Measurements from ENCODE around the gene GPR15LG. TPM values are rescaled to one million over a fixed set of nuclear protein-coding genes. Genes with fewer than 3 reads are reported as not detected.

The GPR15LG gene
- total RNA-seq, 5 donors from 2014 or later (not counting 1 experiment from before 2014, with no cell fraction given): not detected

DNA sequence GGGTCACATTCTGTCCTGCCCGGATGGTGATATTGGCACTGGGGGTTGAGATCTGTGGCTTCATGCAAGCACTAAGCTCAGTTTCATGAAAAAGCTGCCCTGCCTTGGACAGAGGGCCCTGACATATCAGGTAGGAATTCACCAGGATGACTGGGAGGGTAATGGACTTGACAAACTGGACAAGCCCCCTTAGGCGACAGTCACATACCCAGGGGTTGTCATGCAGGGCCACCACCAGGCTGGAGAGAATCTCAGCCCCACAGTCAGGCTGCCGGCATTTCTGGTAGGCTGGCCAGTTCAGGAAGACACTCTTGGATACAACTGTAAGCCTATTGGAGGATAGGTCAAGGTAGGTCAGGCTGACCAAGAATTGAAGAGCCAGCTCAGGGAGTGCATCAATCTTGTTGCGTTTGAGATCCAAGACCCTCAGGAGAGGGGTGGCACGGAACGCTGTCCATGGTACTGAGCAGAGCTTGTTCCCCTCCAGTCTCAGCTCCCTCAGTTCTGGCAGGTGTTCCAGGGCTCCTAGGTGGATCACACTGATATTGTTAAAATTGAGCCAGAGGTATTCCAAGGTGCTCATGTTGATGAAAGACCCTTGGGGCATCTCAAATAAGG lies 50.9 kb downstream of the GPR15LG start:
- Mint-ChIP-seq H3K36me3 (no peaks in the 10 kb centered on the region), H3K27me3 (peaks cover 35 to 37% of the 10 kb centered on the region in 2 donors), H3K9me3 (peaks cover 0 to 2% (median under 1%) of the 10 kb centered on the region in 3 donors), H3K4me3 (no peak overlapping the region), H3K27ac (no peak overlapping the region), H3K4me1 (no peaks in the 10 kb centered on the region)
- no peak for ATAC-seq (replicated peaks in 1 of 4)
- Histone ChIP-seq H3K9me3 (no peaks in the 10 kb centered on the region), H3K36me3 (ENCODE audit: control insufficient read depth in 2 of 2, extremely low read depth in 1 of 2, insufficient read depth in 1 of 2, low read length in 1 of 2) (no peaks in the 10 kb centered on the region), H3K27me3 (replicated peaks in 1 of 2; ENCODE audit: control insufficient read depth in 2 of 2, extremely low read depth in 1 of 2, insufficient read depth in 2 of 2, low read length in 1 of 2) (peaks cover 2 to 22% of the 10 kb centered on the region in 2 experiments), H3K4me1 (ENCODE audit: control insufficient read depth in 1 of 2, extremely low read depth in 1 of 2, insufficient read depth in 2 of 2, low read length in 2 of 2) (no peaks in the 10 kb centered on the region), H3K4me3 (ENCODE audit: control insufficient read depth in 1 of 2, extremely low read depth in 1 of 2, low read length in 1 of 2) (no peak overlapping the region), H3K27ac (ENCODE audit: low read length) (no peak overlapping the region)
- POLR2A ChIA-PET: no interaction called here
- WGBS (ENCODE audit: insufficient coverage): 48% methylated on average over 6 of the region's 6 CpGs
- CTCF ChIA-PET: interaction anchor here in 1 of 2 donors (1.2 kb wide), 1 partner anchor 8 kb away, joined by 3 read pairs; no protein-coding TSS in a partner anchor
- DNase-seq: no peak

DNA sequence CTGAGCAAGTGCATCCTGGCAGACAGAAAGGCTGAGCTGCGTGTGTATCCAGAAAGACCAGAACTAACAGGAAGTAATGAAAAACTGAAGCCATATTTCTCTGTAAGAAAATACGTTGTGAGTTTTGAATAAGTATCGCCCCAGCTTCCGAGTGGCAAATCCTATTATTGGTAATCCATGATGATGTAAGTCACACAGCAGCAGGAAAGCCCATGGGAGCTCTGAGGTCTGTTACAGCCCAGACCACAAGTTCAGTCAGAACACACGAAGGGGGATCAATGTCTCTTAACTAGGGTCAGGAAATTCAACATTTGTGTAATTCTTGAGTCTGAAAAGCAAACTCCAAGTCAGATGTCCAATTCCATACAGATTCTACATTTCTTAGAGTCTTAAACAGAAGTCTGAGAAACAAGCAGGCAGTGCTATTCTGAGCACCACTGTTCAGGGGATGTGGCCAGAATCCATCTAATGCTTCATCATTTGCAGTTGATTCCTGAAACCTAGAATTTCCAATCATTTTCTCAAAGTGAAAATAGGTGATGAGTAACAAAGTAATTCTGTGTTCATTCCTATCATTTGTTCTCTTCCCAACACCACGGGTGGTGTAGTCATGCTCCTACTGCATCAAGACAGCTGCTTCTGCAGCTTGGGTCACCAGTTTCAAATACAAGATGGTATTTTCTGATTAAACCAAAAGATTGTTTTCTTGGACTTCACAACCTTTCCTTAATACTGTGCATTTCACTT lies 52.0 kb downstream of the GPR15LG start, which contains the start of gene LRIT2:
Gene LRIT2, minus strand, starts transcription at position 118 of the 747 bp plus-strand sequence. Its CDS starts 24 bp downstream, at position 94.
- Histone ChIP-seq H3K27me3 (replicated peaks in 1 of 2; ENCODE audit: control insufficient read depth in 2 of 2, extremely low read depth in 1 of 2, insufficient read depth in 2 of 2, low read length in 1 of 2) (peaks cover 4 to 22% of the 10 kb centered on the region in 2 experiments), H3K36me3 (ENCODE audit: control insufficient read depth in 2 of 2, extremely low read depth in 1 of 2, insufficient read depth in 1 of 2, low read length in 1 of 2) (no peaks in the 10 kb centered on the region), H3K4me3 (ENCODE audit: control insufficient read depth in 1 of 2, extremely low read depth in 1 of 2, low read length in 1 of 2) (no peak within 1 kb of the TSS), H3K4me1 (ENCODE audit: control insufficient read depth in 1 of 2, extremely low read depth in 1 of 2, insufficient read depth in 2 of 2, low read length in 2 of 2) (no peaks in the 10 kb centered on the region), H3K27ac (ENCODE audit: low read length) (no peak within 1 kb of the TSS), H3K9me3 (no peaks in the 10 kb centered on the region)
- ChIA-PET CTCF (interaction anchor here in 1 of 2 donors (1.2 kb wide), 1 partner anchor 9 kb away, joined by 3 read pairs; no protein-coding TSS in a partner anchor), POLR2A (no interaction called here)
- Mint-ChIP-seq H3K9me3 (no peaks in the 10 kb centered on the region), H3K27me3 (peaks cover 33 to 39% of the 10 kb centered on the region in 2 donors), H3K27ac (no peak within 1 kb of the TSS), H3K4me3 (no peak within 1 kb of the TSS), H3K36me3 (no peaks in the 10 kb centered on the region), H3K4me1 (no peaks in the 10 kb centered on the region)
- WGBS (ENCODE audit: insufficient coverage): 61% methylated on average over 4 of the region's 6 CpGs
- no peak for ATAC-seq (replicated peaks in 1 of 4)
- no peak for DNase-seq

DNA sequence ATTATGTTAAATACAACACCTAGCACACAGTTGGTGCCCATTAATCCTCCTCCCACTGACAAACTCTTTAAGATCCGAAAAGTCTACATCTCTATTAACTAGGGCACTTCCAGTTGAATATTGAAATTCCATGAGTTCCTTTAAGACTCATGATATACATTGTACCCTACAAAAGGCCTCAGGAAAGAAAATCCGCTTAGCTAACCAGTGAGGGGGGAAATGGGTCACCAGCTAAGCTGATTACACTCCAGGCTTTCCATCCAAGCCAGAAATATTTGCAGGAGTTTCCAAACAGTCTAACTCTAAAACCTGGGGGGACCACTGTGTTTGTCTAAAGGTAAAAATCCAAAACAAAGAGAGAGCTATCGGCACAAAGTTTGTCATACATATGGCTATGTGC lies 53.0 kb downstream of the GPR15LG start:
- DNase-seq (no peak), ATAC-seq (replicated peaks in 1 of 4) (no peak)
- H3K27ac ChIP-seq (ENCODE audit: low read length): no peak overlapping the region
- H3K4me3 ChIP-seq (ENCODE audit: control insufficient read depth in 1 of 2, extremely low read depth in 1 of 2, low read length in 1 of 2): no peak overlapping the region
- peaks cover 4 to 21% of the 10 kb centered on the region in 2 experiments for H3K27me3 ChIP-seq (replicated peaks in 1 of 2; ENCODE audit: control insufficient read depth in 2 of 2, extremely low read depth in 1 of 2, insufficient read depth in 2 of 2, low read length in 1 of 2)
- H3K4me1 ChIP-seq (ENCODE audit: control insufficient read depth in 1 of 2, extremely low read depth in 1 of 2, insufficient read depth in 2 of 2, low read length in 2 of 2): no peaks in the 10 kb centered on the region
- Mint-ChIP-seq H3K9me3 (no peaks in the 10 kb centered on the region), H3K4me3 (no peak overlapping the region), H3K27ac (no peak overlapping the region), H3K4me1 (no peaks in the 10 kb centered on the region), H3K27me3 (peaks cover 29 to 42% of the 10 kb centered on the region in 2 donors), H3K36me3 (no peaks in the 10 kb centered on the region)
- WGBS (ENCODE audit: insufficient coverage): 100% methylated on average over 1 of the region's 3 CpGs
- H3K36me3 ChIP-seq (ENCODE audit: control insufficient read depth in 2 of 2, extremely low read depth in 1 of 2, insufficient read depth in 1 of 2, low read length in 1 of 2): no peaks in the 10 kb centered on the region
- ChIA-PET CTCF (interaction anchor here in 1 of 2 donors (0.7 kb wide), 1 partner anchor 277 kb away, joined by 3 read pairs; no protein-coding TSS in a partner anchor), POLR2A (no interaction called here)
- H3K9me3 ChIP-seq: no peaks in the 10 kb centered on the region

- no peak overlapping the region for H3K27ac Mint-ChIP-seq
- 64% methylated on average over 2 of the region's 4 CpGs for WGBS (ENCODE audit: insufficient coverage)
- ChIA-PET CTCF (no interaction called here), POLR2A (no interaction called here)
- no peaks in the 10 kb centered on the region for H3K9me3 Mint-ChIP-seq
- H3K27me3 ChIP-seq (replicated peaks in 1 of 2; ENCODE audit: control insufficient read depth in 2 of 2, extremely low read depth in 1 of 2, insufficient read depth in 2 of 2, low read length in 1 of 2): peaks cover 4 to 22% of the 10 kb centered on the region in 2 experiments
- H3K4me1 ChIP-seq (ENCODE audit: control insufficient read depth in 1 of 2, extremely low read depth in 1 of 2, insufficient read depth in 2 of 2, low read length in 2 of 2): no peaks in the 10 kb centered on the region
- H3K27me3 Mint-ChIP-seq: peaks cover 18 to 45% of the 10 kb centered on the region in 2 donors
- no peaks in the 10 kb centered on the region for H3K36me3 Mint-ChIP-seq
- DNase-seq (no peak), ATAC-seq (replicated peaks in 1 of 4) (no peak)
- H3K4me3 ChIP-seq (ENCODE audit: control insufficient read depth in 1 of 2, extremely low read depth in 1 of 2, low read length in 1 of 2): no peak overlapping the region
- H3K4me3 Mint-ChIP-seq: no peak overlapping the region
- no peak overlapping the region for H3K27ac ChIP-seq (ENCODE audit: low read length)
- no peaks in the 10 kb centered on the region for H3K36me3 ChIP-seq (ENCODE audit: control insufficient read depth in 2 of 2, extremely low read depth in 1 of 2, insufficient read depth in 1 of 2, low read length in 1 of 2)
- no peaks in the 10 kb centered on the region for H3K9me3 ChIP-seq
- no peaks in the 10 kb centered on the region for H3K4me1 Mint-ChIP-seq
Measured at GRCh38 chr10:84227810-84228209, 54.2 kb downstream of the GPR15LG start.

DNA sequence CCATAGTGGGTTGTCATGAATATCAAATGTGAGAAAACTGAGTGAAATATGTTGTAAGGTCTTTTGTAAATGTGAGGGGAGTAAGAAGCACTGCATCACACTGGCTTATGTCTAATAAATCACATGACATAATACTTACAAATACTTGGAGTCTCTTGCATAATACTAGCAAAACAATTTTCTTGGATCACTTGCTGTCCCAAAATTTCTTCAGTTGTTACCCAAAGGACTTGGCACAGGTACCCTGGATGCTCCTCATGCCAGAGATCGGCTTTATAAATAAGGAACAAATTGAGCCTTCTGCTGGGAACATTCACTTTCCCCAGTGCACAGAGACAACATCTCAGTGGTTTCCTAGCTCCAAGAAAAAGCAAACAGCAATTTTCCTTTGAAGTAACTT lies 56.8 kb downstream of the GPR15LG start:
- Histone ChIP-seq H3K9me3 (no peaks in the 10 kb centered on the region), H3K36me3 (ENCODE audit: control insufficient read depth in 2 of 2, extremely low read depth in 1 of 2, insufficient read depth in 1 of 2, low read length in 1 of 2) (no peaks in the 10 kb centered on the region), H3K27me3 (replicated peaks in 1 of 2; ENCODE audit: control insufficient read depth in 2 of 2, extremely low read depth in 1 of 2, insufficient read depth in 2 of 2, low read length in 1 of 2) (peaks cover 4 to 17% of the 10 kb centered on the region in 2 experiments), H3K27ac (ENCODE audit: low read length) (no peak overlapping the region), H3K4me3 (ENCODE audit: control insufficient read depth in 1 of 2, extremely low read depth in 1 of 2, low read length in 1 of 2) (no peak overlapping the region), H3K4me1 (ENCODE audit: control insufficient read depth in 1 of 2, extremely low read depth in 1 of 2, insufficient read depth in 2 of 2, low read length in 2 of 2) (no peaks in the 10 kb centered on the region)
- Mint-ChIP-seq H3K4me3 (no peak overlapping the region), H3K27ac (no peak overlapping the region), H3K27me3 (peaks cover 16 to 40% of the 10 kb centered on the region in 2 donors), H3K36me3 (no peaks in the 10 kb centered on the region), H3K4me1 (no peaks in the 10 kb centered on the region), H3K9me3 (no peaks in the 10 kb centered on the region)
- ChIA-PET CTCF (no interaction called here), POLR2A (interaction anchor here in 1 of 2 donors (0.6 kb wide), 1 partner anchor 274 kb away, joined by 5 read pairs; no protein-coding TSS in a partner anchor)
- DNase-seq: no peak
- no peak for ATAC-seq (replicated peaks in 1 of 4)
- 100% methylated on average over 1 of the region's 1 CpG for WGBS (ENCODE audit: insufficient coverage)

DNA sequence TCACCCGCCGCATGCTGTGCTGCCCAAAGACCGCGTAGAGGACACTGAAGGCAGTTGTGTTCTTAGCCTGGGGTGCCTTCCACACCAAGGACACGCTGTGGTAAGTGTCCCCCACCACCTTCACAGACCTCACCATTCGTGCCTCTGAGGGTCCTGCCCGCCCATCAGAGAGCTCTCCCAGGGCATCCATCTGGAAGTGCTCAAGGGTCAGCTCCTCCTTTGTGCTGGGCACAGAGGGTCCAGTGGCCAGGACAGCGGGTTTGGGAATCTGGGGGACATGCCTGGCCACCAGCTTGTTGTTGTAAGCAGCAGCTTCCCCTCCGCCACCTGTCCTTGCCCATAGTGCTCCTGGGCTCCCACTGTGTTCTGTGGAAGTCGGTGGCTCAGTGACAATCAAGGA lies 58.8 kb downstream of the GPR15LG start:
- POLR2A ChIA-PET: no interaction called here
- H3K27ac ChIP-seq (ENCODE audit: low read length): no peak overlapping the region
- no peaks in the 10 kb centered on the region for H3K36me3 ChIP-seq (ENCODE audit: control insufficient read depth in 2 of 2, extremely low read depth in 1 of 2, insufficient read depth in 1 of 2, low read length in 1 of 2)
- H3K27ac Mint-ChIP-seq: no peak overlapping the region
- no peaks in the 10 kb centered on the region for H3K36me3 Mint-ChIP-seq
- no peaks in the 10 kb centered on the region for H3K4me1 ChIP-seq (ENCODE audit: control insufficient read depth in 1 of 2, extremely low read depth in 1 of 2, insufficient read depth in 2 of 2, low read length in 2 of 2)
- peaks cover 4 to 23% of the 10 kb centered on the region in 2 experiments for H3K27me3 ChIP-seq (replicated peaks in 1 of 2; ENCODE audit: control insufficient read depth in 2 of 2, extremely low read depth in 1 of 2, insufficient read depth in 2 of 2, low read length in 1 of 2)
- DNase-seq (no peak), ATAC-seq (replicated peaks in 1 of 4) (no peak)
- no peaks in the 10 kb centered on the region for H3K4me1 Mint-ChIP-seq
- peaks cover 23 to 35% of the 10 kb centered on the region in 2 donors for H3K27me3 Mint-ChIP-seq
- no peak overlapping the region for H3K4me3 Mint-ChIP-seq
- 65% methylated on average over 10 of the region's 10 CpGs for WGBS (ENCODE audit: insufficient coverage)
- H3K9me3 Mint-ChIP-seq: no peaks in the 10 kb centered on the region
- no peaks in the 10 kb centered on the region for H3K9me3 ChIP-seq
- CTCF ChIA-PET: no interaction called here
- H3K4me3 ChIP-seq (ENCODE audit: control insufficient read depth in 1 of 2, extremely low read depth in 1 of 2, low read length in 1 of 2): no peak overlapping the region
